Measurements from ENCODE around the gene ABHD2. TPM values are rescaled to one million over a fixed set of nuclear protein-coding genes. Genes with fewer than 3 reads are reported as not detected.

The ABHD2 gene
- total RNA-seq, 1 experiment from 2014 or later = 52.4 TPM

GRCh38 chr15:89066280-89066679, 22.0 kb upstream of the ABHD2 start:
- Histone ChIP-seq H3K4me1 (ENCODE audit: insufficient read depth, low read length, poor library complexity, severe bottlenecking) (no peaks in the 10 kb centered on the region), H3K27me3 (replicated peaks; ENCODE audit: insufficient read depth, low read depth, low read length, poor library complexity) (no peaks in the 10 kb centered on the region), H3K27ac (ENCODE audit: low read depth, low read length, poor library complexity, severe bottlenecking) (no peak overlapping the region), H3K9me3 (ENCODE audit: low read depth, low read length, poor library complexity, severe bottlenecking) (peaks cover 8% of the 10 kb centered on the region), H3K36me3 (ENCODE audit: insufficient read depth, low read length, poor library complexity, severe bottlenecking) (no peaks in the 10 kb centered on the region), H3K4me3 (ENCODE audit: low read depth, low read length, poor library complexity, severe bottlenecking) (no peak overlapping the region)
- ChIA-PET POLR2A (ENCODE audit: low non-redundant PET) (no interaction called here), CTCF (interaction anchor here (0.9 kb wide), 1 partner anchor 9 kb away, joined by 3 read pairs; no protein-coding TSS in a partner anchor)
- intact Hi-C loops (cut with micrococcal nuclease; ENCODE audit: unreplicated experiment) = no loop called here
- BruUV-seq (replicated peaks) = no TSS peak
- TF ChIP-seq, protein P1, sequence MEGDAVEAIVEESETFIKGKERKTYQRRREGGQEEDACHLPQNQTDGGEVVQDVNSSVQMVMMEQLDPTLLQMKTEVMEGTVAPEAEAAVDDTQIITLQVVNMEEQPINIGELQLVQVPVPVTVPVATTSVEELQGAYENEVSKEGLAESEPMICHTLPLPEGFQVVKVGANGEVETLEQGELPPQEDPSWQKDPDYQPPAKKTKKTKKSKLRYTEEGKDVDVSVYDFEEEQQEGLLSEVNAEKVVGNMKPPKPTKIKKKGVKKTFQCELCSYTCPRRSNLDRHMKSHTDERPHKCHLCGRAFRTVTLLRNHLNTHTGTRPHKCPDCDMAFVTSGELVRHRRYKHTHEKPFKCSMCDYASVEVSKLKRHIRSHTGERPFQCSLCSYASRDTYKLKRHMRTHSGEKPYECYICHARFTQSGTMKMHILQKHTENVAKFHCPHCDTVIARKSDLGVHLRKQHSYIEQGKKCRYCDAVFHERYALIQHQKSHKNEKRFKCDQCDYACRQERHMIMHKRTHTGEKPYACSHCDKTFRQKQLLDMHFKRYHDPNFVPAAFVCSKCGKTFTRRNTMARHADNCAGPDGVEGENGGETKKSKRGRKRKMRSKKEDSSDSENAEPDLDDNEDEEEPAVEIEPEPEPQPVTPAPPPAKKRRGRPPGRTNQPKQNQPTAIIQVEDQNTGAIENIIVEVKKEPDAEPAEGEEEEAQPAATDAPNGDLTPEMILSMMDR (conservative IDR thresholded peaks at IDR 0.05; ENCODE audit: low read depth, low read length) = no peak
- DNase-seq (ENCODE audit: low spot score) = no peak

DNA sequence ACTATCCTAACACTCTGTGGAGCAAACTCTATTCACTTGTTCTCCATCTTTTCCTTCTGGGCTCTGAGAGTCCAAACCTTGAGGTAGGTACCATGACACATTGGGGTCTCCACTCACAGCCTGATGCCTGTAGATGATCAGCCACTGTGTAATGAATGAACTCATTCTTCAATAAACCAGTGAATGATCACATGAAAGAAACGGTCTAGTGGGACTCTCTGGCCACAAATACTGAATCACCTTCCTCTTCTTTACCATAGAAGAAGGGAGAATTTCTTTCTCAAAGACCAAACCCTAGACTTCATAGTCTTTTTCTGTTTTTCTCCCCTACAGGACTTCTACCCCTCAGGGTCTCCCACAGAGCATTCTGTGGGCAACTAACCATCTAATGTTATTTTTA, 20.5 kb upstream of the ABHD2 start:
- POLR2A ChIA-PET (ENCODE audit: low non-redundant PET) = no interaction called here
- no peaks in the 10 kb centered on the region for H3K4me1 ChIP-seq (ENCODE audit: insufficient read depth, low read length, poor library complexity, severe bottlenecking)

DNA sequence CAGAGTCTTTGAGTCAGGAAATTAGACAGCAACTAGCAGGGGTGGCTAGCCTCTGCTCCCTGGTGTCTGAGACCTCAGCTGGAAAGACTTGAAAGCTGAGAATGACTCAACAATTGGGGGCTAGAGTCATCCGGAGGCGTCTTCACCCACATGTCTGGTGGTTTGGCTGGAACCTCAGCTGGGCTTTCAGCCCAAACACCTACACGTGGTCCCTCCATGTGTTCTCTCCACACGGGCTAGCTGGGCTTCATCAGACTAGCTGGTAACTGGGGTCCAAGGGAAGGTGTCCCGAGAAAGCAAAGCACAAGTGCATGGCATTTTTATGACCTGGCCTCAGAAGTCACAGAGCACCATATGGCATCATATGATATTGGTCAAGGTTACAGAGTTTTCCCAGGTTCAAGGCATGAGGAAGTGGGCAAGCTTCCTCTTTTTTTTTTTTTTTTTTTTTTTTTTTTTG, 19.9 kb upstream of the ABHD2 start:
- CTCF ChIA-PET = interaction anchor here (0.6 to 0.8 kb wide), 2 partner anchors 20 to 647 kb away, joined by 7 to 10 read pairs; partner anchors contain the start of gene ABHD2
- peak; percentile 11 for DNase-seq (ENCODE audit: low spot score)
- Histone ChIP-seq H3K36me3 (ENCODE audit: insufficient read depth, low read length, poor library complexity, severe bottlenecking) (no peaks in the 10 kb centered on the region), H3K4me1 (ENCODE audit: insufficient read depth, low read length, poor library complexity, severe bottlenecking) (no peaks in the 10 kb centered on the region), H3K27ac (ENCODE audit: low read depth, low read length, poor library complexity, severe bottlenecking) (no peak overlapping the region), H3K27me3 (replicated peaks; ENCODE audit: insufficient read depth, low read depth, low read length, poor library complexity) (no peaks in the 10 kb centered on the region), H3K9me3 (ENCODE audit: low read depth, low read length, poor library complexity, severe bottlenecking) (peaks cover 8% of the 10 kb centered on the region), H3K4me3 (ENCODE audit: low read depth, low read length, poor library complexity, severe bottlenecking) (no peak overlapping the region)
- POLR2A ChIA-PET (ENCODE audit: low non-redundant PET) = no interaction called here
- TF ChIP-seq EZH2 (IDR thresholded peaks at IDR 0.05; ENCODE audit: borderline replicate concordance, low read depth, low read length, poor library complexity, severe bottlenecking) = no peak
- TF ChIP-seq, protein P1 (conservative IDR thresholded peaks at IDR 0.05; ENCODE audit: low read depth, low read length) = no peak
- no TSS peak for BruUV-seq (replicated peaks)
- intact Hi-C loops (cut with micrococcal nuclease; ENCODE audit: unreplicated experiment) = no loop called here

More for the DNA sequence above, 20.5 kb upstream of the ABHD2 start:
- no peak overlapping the region for H3K27ac ChIP-seq (ENCODE audit: low read depth, low read length, poor library complexity, severe bottlenecking)
- intact Hi-C loops (cut with micrococcal nuclease; ENCODE audit: unreplicated experiment) = no loop called here
- no TSS peak for BruUV-seq (replicated peaks)
- DNase-seq (ENCODE audit: low spot score) = no peak
- peaks cover 8% of the 10 kb centered on the region for H3K9me3 ChIP-seq (ENCODE audit: low read depth, low read length, poor library complexity, severe bottlenecking)
- H3K36me3 ChIP-seq (ENCODE audit: insufficient read depth, low read length, poor library complexity, severe bottlenecking) = no peaks in the 10 kb centered on the region
- CTCF ChIA-PET = interaction anchor here (0.8 kb wide), 1 partner anchor 21 kb away, joined by 10 read pairs; the partner anchor contains the start of gene ABHD2
- TF ChIP-seq, protein P1 (conservative IDR thresholded peaks at IDR 0.05; ENCODE audit: low read depth, low read length) = no peak
- no peak for TF ChIP-seq EZH2 (IDR thresholded peaks at IDR 0.05; ENCODE audit: borderline replicate concordance, low read depth, low read length, poor library complexity, severe bottlenecking)
- no peak overlapping the region for H3K4me3 ChIP-seq (ENCODE audit: low read depth, low read length, poor library complexity, severe bottlenecking)
- no peaks in the 10 kb centered on the region for H3K27me3 ChIP-seq (replicated peaks; ENCODE audit: insufficient read depth, low read depth, low read length, poor library complexity)
